HG03103 (cell line): Measurements from ENCODE around the gene RAD51D.
"Not testable (repeated sequence)": the region's sequence is repeated elsewhere in the genome, so short reads cannot be mapped to it uniquely, and the experiment has no call there.

ENCODE experiments used
- ATAC-seq: cut with Tn5 transposase; IDR thresholded peaks from one replicate; pipeline ENCODE4 v1.9.1; 2021; ENCODE audit warnings: low read depth; ENCODE audit not compliant: unreplicated experiment

The RAD51D gene

DNA sequence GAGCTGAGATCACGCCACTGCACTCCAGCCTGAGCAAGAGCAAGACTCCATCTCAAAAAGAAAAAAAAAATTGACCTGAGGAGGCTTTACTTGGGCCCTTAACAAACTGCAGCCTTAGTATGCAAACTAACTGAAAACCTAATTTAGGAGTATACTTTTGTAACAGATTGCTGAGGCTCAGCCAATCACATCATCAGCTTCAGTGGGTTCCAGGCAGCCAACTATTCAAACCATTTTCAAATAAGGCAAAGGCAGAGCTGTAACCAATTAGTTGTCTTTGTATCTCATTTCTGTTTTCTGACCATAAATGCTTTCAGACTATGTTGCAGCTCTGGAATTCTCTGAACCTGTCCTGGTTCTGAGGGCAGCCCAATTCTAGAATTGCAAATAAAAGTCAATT is 23.9 kb downstream of the RAD51D start:
- no peak for ATAC-seq

DNA sequence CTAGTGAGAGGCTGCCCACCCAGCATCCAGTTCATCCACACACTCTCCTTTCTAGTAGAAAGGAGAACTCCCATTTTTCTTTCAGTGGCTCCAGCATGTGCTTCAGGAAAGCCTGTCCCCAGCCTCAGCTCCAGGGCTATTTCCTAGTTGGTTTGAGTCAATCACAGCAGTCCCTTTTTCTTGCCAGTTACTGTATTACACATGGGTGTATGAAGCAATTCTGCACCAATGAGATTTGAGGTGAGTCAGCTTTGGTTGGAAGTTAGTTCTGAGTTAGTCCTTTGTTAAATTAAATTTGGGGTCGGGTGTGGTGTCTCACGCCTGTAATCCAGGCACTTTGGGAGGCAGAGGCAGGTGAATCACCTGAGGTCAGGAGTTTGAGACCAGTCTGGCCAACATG is 24.8 kb downstream of the RAD51D start:
- no peak for ATAC-seq

DNA sequence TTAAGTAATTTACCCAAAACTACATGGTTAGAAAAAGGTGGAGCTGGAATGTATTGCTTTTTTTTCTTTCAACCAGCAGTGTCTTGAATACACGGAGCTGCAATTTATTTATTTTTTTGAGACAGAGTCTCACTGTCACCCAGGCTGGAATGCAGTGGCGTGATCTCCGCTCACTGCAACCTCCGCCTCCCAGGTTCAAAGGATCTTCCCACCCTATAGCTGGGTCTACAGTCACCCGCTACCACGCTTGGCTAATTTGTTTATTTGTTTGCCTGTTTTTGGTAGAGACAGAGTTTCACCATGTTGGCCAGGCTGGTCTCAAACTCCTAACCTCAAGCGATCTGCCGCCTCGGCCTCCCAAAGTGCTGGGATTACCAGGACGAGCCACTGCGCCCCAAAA is 29.0 kb downstream of the RAD51D start:
- not testable (repeated sequence) for ATAC-seq

DNA sequence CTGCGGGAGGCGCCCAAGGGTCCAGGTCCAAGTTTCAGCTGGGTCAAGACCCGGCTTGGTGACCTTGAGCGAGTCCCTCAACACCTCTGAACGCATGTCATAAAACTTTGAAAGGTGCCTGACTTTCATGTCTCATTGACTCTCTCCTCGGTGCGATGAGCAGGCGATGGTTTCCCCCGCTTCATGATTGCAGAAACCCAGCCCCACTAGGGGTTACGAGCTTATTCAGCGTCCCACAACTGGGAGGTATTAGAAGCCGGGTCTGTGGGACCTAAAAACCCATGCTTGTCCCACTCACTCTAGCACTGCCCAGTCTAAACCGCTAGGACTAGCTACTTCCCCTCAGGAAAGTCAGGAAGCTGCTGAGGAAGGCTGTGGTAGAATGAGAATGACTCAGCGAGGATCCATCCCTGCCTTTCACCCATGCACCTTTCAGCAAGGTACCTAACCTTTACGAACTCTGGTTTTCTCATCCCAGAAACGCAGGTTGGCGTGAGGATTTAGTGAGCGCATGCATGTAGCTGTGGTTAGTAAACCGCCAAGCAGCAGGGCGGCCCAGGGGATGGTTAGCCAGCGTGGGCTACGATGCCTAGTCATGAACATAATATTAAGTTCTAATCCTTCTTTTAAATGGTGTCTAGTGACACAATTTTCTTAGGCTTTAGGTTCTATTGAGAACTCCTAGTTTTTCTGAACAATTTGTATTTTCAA is 29.9 kb downstream of the RAD51D start:
- ATAC-seq, result peak; percentile 2

DNA sequence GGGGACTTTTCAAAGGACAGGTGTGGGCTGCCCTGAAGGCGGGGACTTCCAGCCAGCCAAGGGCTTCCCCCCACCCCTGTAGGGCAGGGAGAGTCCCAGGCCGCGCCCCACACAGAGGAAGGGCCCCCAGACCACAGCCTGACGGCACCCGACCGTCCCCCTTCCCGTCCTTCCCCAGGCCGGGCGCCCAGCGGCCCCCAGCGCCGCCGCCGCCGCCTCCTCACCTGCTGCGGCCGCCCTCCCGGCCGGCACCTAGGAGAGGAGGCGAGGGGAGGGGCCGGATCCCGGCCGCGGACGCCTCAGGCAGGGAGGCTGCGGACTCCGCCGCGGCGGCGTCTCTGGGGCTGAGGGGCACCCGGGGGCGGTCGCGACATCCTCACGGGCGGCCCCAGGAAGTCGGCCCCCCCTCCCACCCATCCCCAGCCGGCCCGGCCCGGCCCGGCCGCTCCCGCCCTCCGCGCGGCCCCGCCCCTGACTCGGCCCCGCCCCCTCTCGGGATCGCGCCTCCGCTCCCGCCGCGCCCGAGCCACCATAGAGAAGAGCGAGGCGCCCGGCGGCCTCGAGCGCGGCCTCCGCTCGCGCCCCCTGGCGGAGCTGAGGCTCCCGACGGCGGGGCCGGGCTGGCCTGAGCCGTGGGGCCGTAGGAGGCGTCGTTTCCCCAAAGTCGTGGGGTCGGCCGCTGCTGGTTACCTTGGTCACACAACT is 30.6 kb downstream of the RAD51D start:
- peak; percentile 51 for ATAC-seq

DNA sequence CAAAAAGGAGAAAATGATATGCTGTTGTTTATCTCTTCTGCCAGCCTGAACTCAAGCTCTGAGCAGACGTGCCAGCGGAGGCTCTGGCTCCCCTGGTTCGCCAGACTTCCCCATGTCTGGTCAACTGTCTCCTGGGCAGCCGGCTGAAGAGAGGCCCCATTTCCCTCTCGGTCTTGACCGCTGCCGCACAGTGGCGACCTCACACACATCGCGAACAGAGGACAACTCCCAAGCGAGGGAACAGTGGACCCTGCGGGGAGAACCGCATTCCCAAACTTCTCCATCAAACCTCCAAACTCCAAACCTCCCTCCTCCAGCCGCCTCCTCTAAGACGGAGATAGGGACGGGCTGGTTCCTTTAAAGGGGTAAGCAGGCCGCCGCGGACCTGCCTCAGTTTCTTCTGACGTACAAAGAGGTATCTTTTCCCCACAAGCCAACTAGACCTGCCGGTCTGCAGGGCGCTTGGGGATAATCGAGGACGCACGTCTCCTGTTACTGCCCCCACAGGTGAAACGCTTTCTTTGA is 31.2 kb downstream of the RAD51D start:
- ATAC-seq, result no peak

DNA sequence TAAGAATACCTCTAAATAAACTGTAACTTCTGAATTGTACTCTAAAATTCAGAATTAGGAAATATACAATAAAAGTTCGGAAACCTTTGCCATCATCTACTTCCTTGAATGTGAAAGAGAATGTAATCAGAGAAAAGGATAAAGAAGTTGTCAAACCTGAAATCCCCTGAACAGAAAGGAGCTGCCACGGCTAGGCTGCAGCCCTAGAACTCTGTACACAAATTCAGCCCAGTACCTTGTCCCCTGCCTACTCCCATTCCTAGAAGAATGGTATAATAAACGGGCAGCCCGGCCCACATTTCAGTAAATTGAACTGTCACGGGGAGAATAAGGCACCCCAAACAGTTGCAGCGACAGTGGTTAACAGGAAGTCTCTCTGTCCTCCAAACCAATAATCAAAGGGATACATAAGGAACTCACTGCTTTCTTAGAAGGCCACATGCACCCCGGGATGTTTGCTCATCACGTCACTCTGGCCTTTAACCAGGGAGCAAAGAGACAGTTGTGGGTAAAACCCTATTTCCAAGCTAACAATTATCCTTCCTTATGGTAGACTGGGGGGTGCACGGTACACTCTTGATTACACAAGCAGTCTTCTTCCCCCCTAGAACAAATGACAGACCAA is 31.8 kb downstream of the RAD51D start:
- no peak for ATAC-seq

DNA sequence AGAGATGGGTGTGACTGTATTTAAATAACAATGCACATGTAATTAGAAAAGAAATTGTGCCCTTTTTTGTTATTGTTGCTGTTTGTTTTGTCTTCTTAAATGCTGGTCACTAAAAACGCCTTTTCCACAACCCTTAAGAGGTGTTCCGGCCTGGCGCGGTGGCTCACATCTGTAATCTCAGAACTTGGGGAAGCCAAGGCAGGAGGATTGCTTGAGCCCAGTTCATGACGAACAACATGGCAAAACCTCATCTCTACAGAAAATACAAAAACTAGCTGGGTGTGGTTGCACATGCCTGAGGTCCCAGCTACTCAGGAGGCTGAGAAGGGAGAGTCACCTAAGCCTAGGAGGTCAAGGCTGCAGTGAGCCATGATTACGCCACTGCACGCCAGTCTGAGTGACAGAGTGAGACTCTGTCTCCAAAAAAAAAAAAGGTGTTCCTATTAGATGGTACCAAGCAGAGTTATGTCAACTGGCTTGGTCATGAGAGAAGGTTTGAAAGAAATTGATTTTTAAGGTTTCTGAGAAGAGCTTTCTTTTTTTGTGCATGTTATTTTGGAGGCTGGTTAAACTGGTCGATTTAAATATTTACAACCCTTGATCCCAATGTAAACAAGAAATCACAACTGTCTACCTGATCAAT is 32.6 kb downstream of the RAD51D start:
- no peak for ATAC-seq

DNA sequence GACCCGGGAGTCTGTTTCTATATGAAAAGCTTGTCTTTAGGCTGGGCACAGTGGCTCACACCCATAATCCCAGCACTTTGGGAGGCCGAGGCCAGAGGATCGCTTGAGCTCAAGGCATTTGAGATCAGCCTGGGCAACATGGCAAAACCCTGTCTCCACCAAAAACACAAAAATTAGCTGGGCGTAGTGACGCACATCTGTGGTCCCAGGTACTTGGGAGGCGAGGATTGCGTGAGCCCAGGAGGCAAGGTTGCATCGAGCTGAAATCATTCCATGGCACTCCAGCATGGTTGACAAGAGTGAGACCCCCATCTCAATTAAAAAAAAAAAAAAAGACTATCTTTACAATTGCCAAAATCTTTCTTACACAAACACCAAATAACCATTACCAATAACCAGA is 33.5 kb downstream of the RAD51D start:
- ATAC-seq, result no peak

DNA sequence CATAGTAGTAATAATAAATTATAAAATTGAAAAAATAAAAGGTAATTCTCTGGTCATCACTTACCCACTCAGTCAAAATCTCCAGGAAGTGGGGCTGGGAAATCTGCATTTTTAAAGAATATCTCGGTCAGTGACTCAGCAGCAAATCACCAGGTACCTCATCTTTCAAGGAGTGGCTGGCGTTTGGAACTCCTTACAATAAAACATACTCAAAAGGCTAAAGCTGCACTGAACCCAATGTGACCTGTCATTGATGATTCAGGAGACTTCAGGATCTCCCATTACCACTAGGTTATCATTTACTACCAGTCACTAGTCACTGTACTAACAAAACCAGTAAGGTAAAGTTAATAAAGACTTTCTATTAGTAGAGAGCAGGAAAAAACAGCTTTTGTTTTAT is 34.7 kb downstream of the RAD51D start:
- no peak for ATAC-seq

DNA sequence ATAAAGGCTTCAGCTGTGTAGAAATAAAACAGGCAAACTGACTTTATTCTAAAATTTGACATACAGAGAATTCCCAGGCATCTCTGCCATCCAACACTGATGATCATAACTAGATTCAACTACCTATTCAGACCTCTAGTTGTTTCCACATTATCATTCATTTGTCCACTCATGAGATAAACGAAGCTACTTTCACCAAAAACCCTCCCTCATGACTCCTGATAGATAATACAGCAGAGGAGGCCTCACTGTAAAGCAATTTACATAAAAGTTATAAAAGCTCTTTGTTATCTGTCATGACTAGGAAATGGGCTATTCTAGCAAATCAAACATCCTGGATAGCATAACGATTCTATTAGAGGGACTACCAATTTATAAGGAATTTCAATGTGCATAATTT is 36.6 kb downstream of the RAD51D start:
- no peak for ATAC-seq

DNA sequence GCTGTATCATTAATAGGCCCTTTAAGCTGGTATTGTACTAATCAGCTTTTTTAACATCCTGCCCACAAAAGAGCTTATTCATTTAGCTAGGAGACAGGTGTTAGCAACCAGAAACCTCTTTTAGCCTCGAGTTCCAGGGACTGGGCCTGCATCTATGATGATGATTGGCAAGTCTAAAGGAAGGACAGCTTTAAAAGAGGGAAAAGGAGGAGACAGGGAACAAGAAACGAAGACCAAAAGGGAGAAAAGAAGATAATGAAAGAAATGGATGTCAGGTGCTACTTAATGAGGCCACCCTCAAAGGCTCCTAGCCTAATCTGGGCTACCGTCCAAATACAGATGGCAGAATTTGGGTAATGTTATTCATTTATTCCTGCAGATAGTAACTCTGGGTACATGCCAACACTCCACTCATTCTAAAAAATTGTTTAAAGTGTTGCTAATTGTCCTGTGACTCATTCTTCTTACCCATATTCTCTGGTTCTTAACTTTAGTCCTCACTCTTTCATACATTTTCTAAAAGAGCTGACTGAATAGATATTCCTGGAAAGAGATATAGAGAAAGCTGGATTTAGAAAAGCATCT is 37.5 kb downstream of the RAD51D start:
- no peak for ATAC-seq

DNA sequence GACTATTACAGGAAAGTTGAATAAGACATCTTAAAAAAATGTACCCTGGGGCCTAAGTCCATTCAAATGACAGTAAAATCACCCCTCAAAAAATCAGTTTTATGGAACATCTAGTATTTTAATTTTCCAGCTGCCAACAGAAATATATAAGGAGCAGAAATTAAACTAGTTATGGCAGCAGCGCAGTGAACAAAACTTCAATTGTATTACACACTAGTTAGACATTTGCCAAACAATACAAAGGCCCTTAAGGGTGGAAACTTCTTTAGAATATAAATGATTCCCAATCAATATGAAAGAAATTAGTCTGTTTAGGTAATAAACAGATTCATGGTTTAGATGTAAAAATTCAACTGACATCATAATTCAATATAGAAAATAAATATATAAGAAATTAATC is 38.0 kb downstream of the RAD51D start:
- ATAC-seq, result no peak

DNA sequence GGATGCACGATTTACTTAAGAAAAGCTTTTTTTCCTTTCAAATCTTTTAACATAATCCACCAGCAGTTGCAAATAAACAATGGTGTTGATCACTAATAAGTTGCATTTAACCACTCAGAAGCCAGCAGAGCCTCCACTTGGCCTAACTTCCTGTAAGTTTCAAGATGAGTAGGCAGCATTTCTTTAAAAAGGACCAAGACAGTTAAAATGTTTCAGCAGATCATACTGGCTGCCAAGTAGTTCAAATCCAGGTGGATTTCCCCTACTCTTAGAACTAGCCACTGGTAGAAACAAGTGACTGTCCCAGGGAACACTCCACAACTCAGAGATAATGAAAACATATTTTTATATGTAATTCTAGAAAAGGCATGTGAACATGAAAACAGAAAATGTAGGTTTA is 39.1 kb downstream of the RAD51D start:
- peak; percentile 61 for ATAC-seq

DNA sequence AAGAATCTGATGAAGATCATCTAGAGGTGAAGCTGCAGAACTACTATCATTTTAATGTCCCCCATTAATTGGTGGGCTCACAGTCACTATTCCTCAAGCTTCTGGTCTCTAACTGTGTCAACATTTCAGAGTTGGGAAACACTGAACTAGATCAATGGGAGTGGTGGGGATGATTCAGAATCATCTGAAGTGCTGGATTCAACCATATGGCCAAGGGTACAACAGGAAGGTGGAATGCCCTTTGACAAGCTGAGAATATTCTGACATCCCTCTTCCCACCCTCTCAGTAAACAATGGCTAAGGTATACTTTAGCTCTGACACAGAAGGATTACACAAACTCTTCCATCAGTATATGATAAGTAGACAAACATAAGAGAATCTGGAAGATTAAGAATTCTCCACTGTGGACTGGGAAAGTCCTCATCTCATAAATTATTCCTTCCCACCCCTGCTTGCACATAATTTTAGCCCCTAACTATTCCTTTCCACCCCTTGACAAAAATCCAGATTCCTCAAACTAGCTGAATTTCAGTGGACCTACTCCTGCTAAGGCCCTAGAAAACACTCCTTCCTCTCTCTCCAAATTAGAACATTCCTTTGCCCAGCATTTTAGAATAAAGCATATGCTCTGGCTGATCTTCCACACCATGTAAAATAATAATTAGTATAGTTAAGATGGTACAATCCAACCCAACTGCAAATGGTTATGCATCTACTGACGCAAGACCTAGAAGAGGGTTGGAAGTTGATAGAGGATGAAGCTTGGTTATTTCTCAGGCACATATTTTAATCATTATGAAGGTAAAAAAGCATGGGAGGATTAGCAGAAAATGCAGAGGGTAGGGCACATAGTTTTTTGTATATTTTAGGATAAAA is 39.9 kb downstream of the RAD51D start:
- ATAC-seq, result no peak

DNA sequence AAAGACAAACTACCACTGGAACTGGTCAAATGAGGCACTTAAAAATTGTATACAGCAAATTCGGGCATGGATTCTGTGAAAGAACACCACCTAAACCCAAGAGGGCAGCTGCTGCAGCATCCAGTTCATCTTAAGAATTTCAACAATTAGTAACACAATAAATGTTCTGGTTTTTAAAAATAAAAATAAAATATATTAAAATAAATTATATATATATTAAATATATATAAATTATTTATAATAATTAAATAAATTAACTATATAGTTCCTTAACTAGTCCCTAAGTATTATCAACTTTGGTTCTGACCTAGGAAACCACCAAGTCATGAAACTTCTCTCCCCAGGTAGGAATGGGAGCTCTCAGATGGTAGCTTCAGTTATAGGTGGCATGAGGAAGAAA is 42.8 kb downstream of the RAD51D start:
- ATAC-seq, result no peak

DNA sequence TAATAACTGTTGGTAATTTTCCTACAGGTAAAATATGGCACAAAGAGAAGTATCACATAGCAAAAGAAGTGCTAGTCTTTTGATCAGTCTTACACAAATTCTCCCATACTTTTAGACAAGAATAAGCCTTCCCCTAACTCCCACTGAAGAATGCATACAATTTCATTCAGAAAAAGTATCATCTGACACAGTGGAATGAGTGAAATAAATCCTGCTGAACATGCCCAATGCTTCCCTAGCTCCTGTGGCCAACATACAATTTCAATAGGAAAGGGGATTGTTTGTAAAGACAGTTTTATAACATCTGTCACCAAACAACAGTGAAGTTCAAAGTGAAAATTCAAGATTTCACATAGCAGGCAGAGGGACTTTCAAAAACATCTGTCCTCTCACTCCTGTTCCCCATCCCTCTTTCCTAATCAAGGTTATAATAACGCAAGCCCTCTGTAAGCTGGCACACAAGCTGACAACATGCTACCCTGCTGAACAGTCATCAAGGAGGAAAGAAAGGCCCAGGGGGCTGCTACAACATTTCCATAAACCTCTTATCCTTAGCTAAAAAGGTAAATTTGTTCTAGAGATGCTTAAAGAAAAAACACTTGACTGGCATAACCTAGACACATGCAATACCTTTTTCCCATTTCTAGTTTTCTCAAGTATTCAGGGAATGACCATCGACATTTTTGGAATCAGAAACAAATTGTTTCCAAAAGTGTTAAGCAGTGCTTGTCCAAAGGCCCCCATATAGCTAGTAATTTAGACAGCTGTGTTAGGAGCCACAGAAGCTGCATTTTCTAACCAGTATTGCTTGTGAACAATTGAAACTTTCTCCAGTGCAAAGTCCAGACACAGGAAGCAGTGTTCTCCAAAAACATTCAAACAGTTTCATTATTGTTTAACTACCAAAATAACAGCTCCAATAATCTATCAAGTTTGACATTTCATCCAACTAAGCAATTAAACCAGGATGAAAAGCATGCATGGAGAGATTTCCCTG is 44.7 kb downstream of the RAD51D start:
- ATAC-seq, result no peak

DNA sequence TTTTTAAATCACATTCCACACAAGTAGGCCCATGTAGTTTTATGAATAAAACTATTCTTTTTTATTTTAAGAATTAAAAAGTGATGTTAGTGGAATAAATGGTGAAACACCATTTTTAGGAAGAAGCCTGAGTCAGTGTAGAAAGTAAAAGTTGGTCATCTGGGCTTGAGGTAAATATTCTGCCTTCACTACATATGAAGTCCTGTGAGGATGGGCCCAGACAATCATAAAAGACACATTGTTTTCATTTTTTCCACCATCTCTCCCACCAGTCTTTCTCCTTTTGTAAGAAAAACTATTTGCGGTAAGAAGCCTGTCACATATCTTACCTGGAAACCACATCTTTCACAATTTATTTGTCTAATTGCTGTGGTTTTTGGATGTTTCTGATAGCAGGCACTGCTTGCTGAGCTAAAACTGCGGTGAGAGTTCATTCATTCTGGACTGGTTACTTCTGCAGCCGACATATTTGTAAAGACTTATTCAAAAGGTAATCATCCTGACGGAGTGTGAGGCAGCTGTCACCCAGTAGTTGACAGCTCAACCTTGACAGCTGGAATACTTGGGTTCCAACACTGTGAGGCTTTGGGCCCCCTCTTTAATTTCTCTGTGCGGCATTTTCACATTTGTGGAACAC is 45.6 kb downstream of the RAD51D start:
- no peak for ATAC-seq
